ENCODE measurements around the gene TSFM. TPM values are rescaled to one million over a fixed set of nuclear protein-coding genes. Genes with fewer than 3 reads are reported as not detected.
A peak's percentile ranks its signal among the peaks of the same experiment; 100 is the strongest.

The TSFM gene
- polyA plus RNA-seq, 3 donors: 4.5 to 22.6 (median 21.8) TPM

- Histone ChIP-seq H3K27ac (ENCODE audit: low read depth in 1 of 2, low read length in 2 of 2) (peak overlapping the region; percentile 47 to 87), H3K4me2 (replicated peaks; ENCODE audit: extremely low read depth, low read length, poor library complexity, severe bottlenecking) (peak overlapping the region; percentile 94), H2AFZ (ENCODE audit: insufficient read depth, low read depth, low read length, poor library complexity, severe bottlenecking) (peak overlapping the region; percentile 88), H3K9ac (ENCODE audit: insufficient read depth, low read length, poor library complexity, severe bottlenecking) (peak overlapping the region; percentile 86), H3K4me3 (replicated peaks in 1 of 3; ENCODE audit: low read depth in 2 of 3, low read length in 3 of 3) (peak overlapping the region; percentile 85 to 99 (median 87)), H4K20me1 (ENCODE audit: insufficient read depth, low read length) (peaks cover 86% of the 10 kb centered on the region), H3K9me3 (replicated peaks in 1 of 2; ENCODE audit: control insufficient read depth in 1 of 2, insufficient read depth in 1 of 2, low read length in 2 of 2) (no peaks in the 10 kb centered on the region), H3K36me3 (replicated peaks in 1 of 2; ENCODE audit: control insufficient read depth in 1 of 2, insufficient read depth in 2 of 2, low read length in 2 of 2) (no peaks in the 10 kb centered on the region), H3K27me3 (ENCODE audit: control insufficient read depth in 2 of 2, insufficient read depth in 2 of 2, low read length in 2 of 2) (no peaks in the 10 kb centered on the region), H3K4me1 (ENCODE audit: control insufficient read depth in 1 of 2, insufficient read depth in 2 of 2, low read length in 2 of 2) (peaks cover 52 to 67% of the 10 kb centered on the region in 2 donors), H3K79me2 (ENCODE audit: insufficient read depth, low read length) (peaks cover 76% of the 10 kb centered on the region)
- H3K4me3 Mint-ChIP-seq: peak overlapping the region; percentile 86 to 93
- H3K9me3 Mint-ChIP-seq: no peaks in the 10 kb centered on the region
- DNase-seq: peak in 1 of 3 donors; percentile 44
- H3K27me3 Mint-ChIP-seq (ENCODE audit: low read depth in 3 of 3): peaks cover under 1 to 15% (median 2%) of the 10 kb centered on the region in 3 donors
- peak overlapping the region; percentile 79 to 92 (median 85) for H3K27ac Mint-ChIP-seq
- peaks cover 61% of the 10 kb centered on the region for H3K4me1 Mint-ChIP-seq
- intact Hi-C loops (cut with micrococcal nuclease): loop anchor here (5.0 kb wide), 4 partner anchors 63 to 153 kb away; partner anchors contain the start of genes ATP23 (in 1 of the 2), EEF1AKMT3 (in 1 of the 2), METTL1 (in 1 of the 2) and OS9 (in 1 of the 2)
- H3K36me3 Mint-ChIP-seq: peaks cover 10 to 25% of the 10 kb centered on the region in 2 donors
- under 1% methylated on average over 30 of the region's 42 CpGs for WGBS (ENCODE audit: insufficient coverage)
- TF ChIP-seq CTCF (IDR thresholded peaks at IDR 0.05): no peak
These were observed 62.3 kb downstream of the TSFM start for GRCh38 chr12:57844709-57845477.

GRCh38 chr12:57845478-57846284 is 63.1 kb downstream of the TSFM start:
- H2AFZ ChIP-seq (ENCODE audit: insufficient read depth, low read depth, low read length, poor library complexity, severe bottlenecking): peak overlapping the region; percentile 88
- H3K4me3 Mint-ChIP-seq: peak overlapping the region; percentile 86 to 93
- H3K27me3 ChIP-seq (ENCODE audit: control insufficient read depth in 2 of 2, insufficient read depth in 2 of 2, low read length in 2 of 2): peaks cover 2 to 3% of the 10 kb centered on the region in 2 donors
- WGBS (ENCODE audit: insufficient coverage): under 1% methylated on average over 72 of the region's 81 CpGs
- no peaks in the 10 kb centered on the region for H3K9me3 Mint-ChIP-seq
- H3K4me3 ChIP-seq (replicated peaks in 1 of 3; ENCODE audit: low read depth in 2 of 3, low read length in 3 of 3): peak overlapping the region; percentile 85 to 99 (median 87)
- H3K36me3 ChIP-seq (replicated peaks in 1 of 2; ENCODE audit: control insufficient read depth in 1 of 2, insufficient read depth in 2 of 2, low read length in 2 of 2): no peaks in the 10 kb centered on the region
- no peak for DNase-seq
- peaks cover 11 to 19% of the 10 kb centered on the region in 2 donors for H3K36me3 Mint-ChIP-seq
- no peaks in the 10 kb centered on the region for H3K9me3 ChIP-seq (replicated peaks in 1 of 2; ENCODE audit: control insufficient read depth in 1 of 2, insufficient read depth in 1 of 2, low read length in 2 of 2)
- peak overlapping the region; percentile 47 to 87 for H3K27ac ChIP-seq (ENCODE audit: low read depth in 1 of 2, low read length in 2 of 2)
- TF ChIP-seq CTCF (IDR thresholded peaks at IDR 0.05): no peak
- peak overlapping the region in 6 of 7 donors; percentile 64 to 89 (median 82) for H3K27ac Mint-ChIP-seq
- intact Hi-C loops (cut with micrococcal nuclease): loop anchor here (5.0 kb wide), 4 partner anchors 63 to 153 kb away; partner anchors contain the start of genes ATP23 (in 1 of the 2), EEF1AKMT3 (in 1 of the 2), METTL1 (in 1 of the 2) and OS9 (in 1 of the 2)
- H3K4me2 ChIP-seq (replicated peaks; ENCODE audit: extremely low read depth, low read length, poor library complexity, severe bottlenecking): peak overlapping the region; percentile 94
- peaks cover 58% of the 10 kb centered on the region for H3K4me1 Mint-ChIP-seq
- peaks cover 68% of the 10 kb centered on the region for H3K79me2 ChIP-seq (ENCODE audit: insufficient read depth, low read length)
- peaks cover 85% of the 10 kb centered on the region for H4K20me1 ChIP-seq (ENCODE audit: insufficient read depth, low read length)
- peak overlapping the region; percentile 86 for H3K9ac ChIP-seq (ENCODE audit: insufficient read depth, low read length, poor library complexity, severe bottlenecking)
- H3K27me3 Mint-ChIP-seq (ENCODE audit: low read depth in 3 of 3): peaks cover 2 to 17% (median 7%) of the 10 kb centered on the region in 3 donors
- peaks cover 47 to 65% of the 10 kb centered on the region in 2 donors for H3K4me1 ChIP-seq (ENCODE audit: control insufficient read depth in 1 of 2, insufficient read depth in 2 of 2, low read length in 2 of 2)

All from CD14-positive monocyte (primary cell).